ENCODE results near the gene MAPK7.
A peak's percentile ranks its signal among the peaks of the same experiment; 100 is the strongest.

MAPK7 gene

DNA sequence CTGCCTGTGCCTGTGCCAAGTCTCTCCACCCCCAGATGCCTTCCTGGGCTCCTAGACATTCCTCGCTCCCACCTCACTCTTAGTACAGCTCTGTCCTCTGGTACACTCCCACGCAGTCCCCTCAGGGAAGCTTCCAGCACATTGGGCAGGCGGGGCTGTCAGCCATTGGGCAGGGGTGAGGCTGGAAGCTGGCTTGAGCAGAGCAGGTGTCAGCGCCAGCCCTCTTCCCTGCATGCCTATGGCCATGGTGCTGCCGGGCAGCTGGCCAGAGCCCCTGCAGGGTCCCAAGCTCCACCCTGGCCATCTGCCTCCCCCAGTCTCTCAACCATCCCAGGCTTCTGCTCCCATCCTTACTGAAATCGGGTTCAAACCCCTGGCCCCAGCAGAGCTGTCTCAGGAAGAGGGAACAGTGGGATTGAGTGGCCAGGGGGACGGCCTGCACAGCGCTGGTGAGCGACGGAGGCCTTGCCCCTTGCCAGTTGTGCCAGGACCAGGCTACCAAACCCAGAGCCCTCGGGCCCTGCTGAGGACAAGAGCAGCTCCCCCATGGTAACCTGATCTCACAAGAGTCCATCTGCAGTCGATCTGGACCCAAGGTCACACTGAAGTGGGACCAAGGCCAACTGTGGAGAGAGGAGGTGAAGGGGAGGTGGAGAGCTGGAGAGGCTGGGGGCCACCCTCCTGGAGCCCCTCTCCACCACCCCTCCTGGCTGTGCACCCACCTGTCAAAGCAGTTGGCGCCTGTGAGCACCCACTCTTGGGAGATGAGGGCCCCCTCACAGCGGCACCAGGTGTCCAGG lies 13.4 kb upstream of the MAPK7 start:
- DNase-seq: peak; percentile 72

DNA sequence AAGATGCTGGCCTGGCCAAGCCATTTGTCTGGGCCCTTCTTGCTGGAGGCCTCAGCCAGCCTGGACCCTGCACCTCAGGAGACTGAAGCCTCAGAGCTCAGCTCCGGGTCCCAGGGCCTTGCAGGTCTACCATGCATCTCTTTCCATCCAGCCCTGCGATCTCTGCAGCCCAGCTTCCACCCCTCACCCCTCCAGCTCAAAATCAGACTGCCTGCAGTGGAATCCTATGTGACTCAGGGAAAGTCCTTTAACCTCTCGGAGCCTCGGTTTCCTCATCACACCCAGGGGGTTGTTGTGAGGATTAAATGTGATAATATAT lies 12.8 kb upstream of the MAPK7 start:
- DNase-seq: no peak

DNA sequence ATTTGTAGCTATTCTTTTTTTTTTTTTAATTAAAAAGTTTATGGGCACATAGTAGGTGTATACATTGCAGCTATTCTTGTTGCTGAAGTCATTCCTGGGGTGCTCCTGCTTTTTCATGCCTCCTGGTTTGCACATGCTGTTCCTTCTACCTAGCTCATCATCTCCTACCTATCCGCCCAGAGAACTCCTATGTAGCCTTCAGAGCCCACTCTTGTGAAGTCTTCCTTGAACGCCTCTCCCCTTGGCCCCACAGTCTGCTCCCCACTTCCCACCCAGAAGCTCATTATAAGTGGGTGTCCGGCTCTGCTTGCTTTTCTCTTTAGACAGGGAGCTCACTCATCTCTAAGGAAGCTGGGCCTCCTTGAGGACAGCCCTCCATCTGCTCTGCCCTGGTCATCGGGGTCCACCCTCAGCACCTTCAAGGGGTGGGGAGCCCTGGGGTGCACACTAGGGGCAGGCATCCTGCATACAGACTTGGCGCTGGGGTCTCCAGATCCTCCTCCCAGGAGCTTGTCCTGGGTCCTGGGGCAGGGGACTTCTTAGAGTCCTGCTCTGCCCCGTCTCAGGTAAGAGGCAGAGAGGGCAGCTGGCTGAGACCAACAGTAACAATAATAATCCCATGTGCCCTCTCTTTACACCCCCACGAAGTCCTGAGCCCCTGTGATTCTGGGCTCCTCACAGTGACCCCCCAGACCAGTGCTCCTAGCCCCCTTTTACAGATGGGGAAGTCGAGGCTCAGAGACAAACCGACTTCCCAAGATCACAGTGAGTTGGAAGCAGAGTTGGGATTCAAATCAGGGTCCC lies 12.3 kb upstream of the MAPK7 start:
- no peak for DNase-seq

DNA sequence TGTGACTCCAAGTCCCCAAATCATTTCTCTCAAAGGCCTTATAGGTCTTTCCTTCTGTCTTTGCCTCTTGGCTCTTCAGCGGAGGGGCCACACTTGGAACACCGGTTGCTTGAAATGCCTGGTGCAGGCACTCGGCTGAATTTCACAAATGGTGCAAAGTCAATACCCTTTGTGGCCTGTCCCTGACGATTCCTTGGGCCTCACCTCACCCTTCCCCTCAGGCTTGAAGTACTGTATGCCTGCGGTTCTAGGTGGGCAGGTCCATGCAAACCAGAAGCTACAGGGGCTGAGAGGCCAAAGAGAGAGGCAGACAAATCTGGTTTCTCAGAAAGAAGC lies 11.7 kb upstream of the MAPK7 start:
- no peak for DNase-seq

DNA sequence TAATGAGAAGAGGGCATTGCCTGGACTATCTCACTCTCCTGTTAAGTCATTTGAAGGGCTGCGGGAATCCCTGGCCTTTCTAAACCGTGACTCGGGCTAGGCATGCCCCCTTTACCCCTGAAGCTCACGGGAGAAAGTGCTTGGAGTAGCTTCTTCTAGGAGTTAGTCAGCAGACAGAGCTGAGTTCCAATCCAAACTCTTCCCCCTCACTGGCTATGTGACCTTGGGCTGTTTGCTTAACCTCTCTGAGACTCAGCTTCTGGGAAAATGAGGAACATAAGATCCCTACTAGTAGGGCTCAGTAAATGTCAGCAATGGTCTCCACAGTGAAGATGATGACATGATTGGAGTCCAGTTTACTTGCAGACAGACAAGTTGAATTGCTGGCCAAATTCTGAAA lies 10.1 kb upstream of the MAPK7 start:
- DNase-seq: no peak

DNA sequence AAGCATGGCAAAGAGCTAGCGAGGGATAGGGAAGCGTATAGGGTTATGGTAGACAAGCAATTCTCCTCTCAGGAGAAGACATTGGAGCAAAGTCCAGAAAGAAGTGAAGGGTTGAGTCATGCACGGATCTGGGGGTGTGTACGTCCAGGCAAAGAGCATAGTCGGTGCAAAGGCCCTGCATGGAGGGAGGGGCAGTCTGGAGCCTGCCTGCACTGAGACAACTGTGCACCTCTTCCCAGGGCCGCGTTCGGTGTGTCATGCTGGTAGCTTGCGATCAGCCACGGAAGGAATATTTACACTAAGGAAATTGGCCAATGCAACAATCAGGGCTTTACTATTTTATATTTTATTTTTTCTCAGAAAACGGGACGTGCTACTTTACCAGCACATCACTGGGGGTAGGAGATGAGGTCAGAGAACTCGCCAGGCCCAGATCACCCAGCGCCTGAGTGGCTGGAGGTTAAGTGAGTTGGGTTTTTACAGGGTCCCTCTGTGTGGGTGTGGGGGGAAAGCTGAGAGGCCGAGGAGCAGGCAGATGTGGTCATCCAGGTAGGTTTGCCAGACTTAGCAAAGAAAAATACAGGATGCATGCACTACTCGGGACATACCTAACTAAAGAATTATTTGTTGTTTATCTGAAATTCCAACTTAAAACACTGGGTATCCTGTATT lies 9.1 kb upstream of the MAPK7 start:
- DNase-seq: no peak

DNA sequence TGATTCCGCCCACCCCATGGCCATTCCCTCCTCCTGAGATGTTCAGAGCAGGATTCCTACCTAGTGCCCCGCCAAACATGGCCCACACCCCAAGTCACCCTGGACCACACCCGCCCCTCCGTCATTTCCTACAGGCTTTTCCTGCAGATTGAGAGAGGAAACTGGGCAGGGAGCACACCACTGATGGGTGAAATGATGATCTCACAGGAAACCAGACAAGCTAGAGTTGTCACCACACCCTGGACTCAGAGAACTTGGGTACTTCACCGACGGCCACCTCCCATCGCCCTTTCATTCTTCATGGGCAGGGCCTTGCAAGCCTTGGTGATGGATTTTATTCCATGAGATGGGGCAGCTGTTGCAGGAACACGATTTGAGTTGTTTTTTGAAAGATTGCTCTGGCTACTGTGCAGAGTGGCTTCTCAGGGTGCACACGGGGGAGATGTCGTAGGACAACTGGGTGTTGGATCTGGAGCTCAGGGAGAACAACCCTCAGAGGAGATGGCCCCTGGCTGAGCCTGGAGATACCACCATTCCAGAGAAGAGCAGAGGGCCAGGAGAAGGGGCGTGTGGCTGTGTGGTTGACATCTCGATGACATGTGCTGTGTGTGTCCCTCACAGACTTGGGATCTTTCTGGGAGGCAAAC lies 8.3 kb upstream of the MAPK7 start:
- DNase-seq: no peak

DNA sequence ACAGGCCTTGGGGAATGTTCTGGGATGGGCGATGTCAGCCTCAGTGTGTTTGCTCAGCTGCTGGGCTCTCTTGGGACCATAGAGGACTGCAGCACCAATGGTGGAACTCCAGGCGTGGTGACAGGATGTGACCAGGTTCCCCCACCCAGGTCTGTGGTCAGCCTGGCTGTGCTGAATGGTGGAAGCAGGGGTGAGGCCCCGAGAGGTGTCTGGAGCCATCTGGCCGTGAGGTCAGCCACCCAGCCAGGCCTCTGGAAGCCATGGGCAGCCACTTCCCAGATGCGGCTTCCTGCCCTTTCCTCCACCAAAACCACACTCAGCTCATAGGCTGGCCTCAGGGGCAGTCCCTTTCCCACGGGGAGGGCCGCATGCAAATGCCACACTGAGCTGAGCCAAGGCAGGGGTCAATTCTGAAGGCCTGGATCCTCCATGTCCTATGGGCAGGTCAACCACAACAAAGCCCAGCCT lies 7.8 kb upstream of the MAPK7 start:
- DNase-seq: no peak

DNA sequence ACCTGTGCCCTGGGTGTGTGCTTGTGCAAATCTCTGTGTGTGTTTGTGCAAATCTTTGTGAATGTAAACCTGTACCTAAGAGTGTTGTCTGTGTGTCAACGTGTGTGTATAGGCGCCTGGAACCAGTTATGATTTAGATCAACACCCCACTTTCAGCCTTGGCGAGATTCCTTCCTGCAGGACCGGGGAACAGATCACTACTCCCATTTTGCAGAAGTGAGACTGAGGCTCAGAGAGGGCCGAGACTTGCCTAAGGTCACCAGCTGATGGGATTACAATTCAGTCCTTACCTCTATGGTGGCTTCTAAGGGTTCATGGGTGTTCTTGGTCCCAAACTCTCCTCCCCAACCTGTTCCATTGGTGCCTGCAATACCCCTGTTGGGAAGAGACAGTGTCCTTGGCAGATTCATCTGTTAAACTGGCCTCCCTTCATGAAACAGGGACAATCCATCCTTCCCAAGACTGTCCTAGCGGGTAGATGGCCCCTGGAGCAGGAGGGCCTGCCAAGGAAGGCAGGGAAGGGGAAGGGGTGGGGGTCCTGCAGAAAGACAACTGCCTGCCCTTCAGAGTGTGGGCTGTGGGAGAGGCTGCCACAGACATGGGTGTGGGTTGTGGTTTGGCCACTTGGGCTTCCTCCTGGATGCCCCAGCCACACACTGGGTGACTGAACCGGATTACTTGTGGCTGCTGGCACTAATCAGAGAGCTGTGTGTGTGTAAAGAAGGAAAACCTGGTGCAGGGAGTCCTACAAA lies 6.9 kb upstream of the MAPK7 start:
- DNase-seq: no peak

DNA sequence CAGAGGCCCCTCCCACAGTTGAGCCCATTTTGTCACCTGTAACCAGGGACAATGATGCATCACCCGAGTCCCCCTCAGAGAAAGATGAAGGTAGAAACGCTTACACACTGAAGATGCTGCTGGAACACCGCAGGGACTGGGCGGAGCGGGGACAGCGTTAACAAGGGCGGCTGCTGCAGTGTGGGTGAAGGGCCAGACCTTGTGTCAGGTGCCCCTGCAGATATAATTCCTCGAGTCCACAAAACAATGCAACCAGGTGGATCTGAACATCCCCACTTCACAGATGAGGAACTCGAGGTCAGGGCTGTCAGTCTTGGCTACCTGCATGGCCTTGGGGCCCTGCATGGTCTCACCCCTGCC lies 6.3 kb upstream of the MAPK7 start:
- DNase-seq: no peak

DNA sequence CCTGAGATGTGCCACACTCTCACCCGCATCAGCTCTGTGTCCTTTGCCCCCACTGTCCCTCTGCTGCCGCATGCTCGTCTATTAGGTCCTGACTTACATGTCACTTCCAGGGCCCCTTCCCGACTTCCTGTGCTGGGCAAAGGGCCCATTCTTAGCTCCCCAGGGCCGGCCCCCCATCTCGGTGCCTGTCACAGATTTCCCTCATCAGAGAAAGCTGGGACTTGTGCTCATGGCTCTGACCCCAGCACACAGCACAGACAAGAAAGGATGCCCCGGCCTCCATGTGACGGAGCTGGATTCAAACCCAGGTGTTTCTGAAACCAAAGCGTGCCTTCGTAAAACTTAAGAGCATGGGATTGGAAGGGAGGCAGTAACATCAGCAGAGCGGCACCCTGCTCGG lies 5.9 kb upstream of the MAPK7 start:
- no peak for DNase-seq

DNA sequence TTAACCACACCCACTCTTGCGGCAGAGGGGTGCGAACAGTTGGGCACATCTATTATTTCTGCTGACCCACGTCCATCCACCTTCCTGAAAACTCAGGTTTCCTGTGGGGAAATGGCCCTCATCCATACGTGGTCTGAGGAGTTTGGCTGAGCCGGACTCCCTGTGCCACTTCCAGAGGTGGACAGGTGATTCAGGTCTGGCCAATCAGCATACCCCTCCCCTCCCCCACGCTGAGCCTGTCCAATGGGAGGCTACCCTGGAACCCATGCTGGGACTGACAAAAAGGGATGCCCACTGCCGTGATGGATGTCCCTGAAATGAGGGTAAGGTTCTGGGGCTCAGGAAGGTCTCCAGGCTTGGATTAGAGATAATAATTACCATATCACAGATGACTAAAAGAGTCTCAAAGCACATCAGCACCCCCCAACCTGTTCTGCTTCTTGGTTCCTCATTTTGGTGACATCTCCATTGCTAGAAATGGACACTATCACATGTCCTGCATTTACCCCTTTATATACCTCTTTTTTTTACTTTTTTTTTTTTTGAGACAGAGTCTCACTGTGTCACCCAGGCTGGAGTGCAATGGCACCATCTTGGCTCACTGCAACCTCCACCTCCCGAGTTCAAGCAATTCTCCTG lies 5.3 kb upstream of the MAPK7 start:
- no peak for DNase-seq

DNA sequence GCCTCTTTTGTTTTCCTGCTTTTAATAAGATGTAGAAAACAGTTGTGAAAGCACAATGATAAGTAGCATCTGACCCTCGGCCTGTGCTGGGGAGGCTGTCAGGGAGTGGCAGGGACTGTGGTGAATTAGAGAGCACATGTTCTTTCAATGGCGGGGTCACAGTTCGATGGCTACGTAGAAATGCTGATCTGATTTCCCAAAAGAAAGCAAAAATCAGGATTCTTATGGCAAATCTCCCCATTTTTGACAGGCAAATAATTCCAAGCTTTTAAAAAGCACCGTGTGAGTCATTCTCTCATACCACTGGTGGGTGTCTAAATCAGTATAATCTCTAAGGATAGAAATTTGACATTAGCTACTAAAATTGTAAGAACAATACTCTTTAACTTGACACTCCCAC lies 4.2 kb upstream of the MAPK7 start:
- no peak for DNase-seq

DNA sequence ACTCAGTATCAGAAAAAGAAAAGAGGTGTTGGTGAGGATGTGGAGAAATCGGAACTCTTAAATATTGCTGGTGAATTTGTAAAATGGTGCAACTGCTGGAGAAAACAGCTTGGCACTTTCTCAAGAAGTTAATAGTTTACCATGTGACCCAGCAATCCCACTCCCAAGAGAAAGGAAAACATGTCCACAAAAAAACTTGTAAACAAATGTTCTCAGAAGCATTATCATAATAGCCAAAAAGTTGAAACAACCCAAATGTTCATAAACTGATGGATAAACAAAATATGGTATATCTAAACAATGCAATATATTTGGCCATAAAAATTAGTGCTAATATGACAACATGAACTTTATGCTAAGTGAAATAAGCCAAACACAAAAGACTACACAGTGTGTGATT lies 2.6 kb upstream of the MAPK7 start:
- no peak for DNase-seq

DNA sequence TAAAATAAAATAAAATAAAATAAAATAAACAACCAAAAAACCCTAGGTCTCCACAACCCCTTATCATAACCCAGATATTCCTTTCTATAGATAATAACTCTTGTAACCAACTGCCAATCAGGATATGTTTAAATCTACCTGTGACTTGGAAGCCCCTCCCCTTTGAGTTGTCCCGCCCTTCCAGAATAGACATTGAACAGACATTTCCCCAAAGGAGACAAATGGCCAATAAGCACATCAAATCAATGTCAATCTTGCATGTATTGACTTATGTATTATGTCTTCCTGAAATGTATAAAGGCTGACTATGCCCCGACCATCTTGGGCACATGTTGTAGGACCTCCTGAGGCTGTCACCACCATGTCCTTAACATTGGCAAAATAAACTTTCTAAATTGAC lies 1.5 kb upstream of the MAPK7 start:
- no peak for DNase-seq

DNA sequence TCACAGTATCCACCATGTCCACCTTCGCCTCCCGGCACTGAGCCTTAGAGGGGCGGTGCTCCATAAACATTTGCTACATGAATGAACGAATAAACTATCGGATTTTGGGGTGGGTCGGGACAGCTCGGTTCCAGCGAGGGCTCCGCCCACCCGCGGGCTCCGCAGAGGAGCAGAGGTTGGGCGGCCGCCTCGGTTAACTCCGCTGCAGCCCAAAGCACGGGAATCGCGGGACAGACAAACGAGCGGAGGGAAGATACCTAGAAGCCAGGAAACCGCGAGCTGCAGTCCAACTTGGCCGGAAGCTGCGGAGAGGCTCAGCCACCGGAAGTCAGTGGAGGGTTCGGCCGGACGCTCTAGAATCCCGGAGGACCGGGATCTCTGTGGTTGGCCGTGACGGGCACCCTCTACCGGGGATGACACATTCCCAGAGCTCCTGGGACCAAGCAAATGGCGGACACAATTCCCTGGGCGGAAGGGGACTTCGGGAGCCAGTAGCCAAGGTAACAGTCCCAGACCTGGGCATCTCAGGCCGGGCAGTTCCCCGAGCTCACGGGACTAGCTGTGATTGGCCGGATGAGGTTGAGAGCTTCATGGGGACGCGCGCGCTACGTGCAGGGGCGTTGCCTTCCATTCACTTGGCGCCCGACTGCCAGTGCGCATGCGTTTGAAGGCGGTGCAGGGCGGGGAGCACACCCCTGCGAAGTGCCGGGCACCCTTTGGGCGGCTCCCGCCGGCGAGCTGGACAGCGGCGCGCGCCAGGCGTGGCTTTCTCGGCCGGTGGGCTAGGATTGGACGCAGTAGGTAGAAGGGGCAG lies 489 bp upstream of the MAPK7 start:
- peak; percentile 97 for DNase-seq

DNA sequence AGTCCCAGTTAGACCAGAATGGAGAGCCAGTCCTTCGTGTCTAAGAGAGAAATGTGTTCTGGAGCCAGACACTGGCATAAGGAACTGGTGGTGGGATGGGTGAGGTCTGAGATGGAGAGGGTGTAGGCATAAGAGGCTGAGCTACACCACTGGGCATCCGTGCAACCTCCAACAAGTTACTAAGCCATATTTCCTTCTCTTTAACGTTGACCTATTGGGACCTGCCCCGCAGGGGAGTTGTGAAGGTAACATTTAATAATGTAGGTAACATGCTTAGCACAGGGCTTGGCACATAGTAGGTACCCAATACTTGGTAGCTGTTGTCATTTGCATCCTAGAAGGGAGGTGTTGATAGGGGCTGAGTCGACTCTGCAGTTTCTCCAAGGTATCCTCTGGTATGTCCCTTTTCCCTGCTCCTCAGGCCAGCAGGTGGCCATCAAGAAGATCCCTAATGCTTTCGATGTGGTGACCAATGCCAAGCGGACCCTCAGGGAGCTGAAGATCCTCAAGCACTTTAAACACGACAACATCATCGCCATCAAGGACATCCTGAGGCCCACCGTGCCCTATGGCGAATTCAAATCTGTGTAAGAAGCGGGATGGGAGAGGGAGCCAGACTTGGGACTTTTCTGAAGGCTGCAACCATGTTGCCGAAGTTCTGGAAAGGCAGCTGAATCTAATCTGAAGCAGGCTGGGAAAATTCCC lies 1.2 kb downstream of the MAPK7 start:
- DNase-seq: no peak

DNA sequence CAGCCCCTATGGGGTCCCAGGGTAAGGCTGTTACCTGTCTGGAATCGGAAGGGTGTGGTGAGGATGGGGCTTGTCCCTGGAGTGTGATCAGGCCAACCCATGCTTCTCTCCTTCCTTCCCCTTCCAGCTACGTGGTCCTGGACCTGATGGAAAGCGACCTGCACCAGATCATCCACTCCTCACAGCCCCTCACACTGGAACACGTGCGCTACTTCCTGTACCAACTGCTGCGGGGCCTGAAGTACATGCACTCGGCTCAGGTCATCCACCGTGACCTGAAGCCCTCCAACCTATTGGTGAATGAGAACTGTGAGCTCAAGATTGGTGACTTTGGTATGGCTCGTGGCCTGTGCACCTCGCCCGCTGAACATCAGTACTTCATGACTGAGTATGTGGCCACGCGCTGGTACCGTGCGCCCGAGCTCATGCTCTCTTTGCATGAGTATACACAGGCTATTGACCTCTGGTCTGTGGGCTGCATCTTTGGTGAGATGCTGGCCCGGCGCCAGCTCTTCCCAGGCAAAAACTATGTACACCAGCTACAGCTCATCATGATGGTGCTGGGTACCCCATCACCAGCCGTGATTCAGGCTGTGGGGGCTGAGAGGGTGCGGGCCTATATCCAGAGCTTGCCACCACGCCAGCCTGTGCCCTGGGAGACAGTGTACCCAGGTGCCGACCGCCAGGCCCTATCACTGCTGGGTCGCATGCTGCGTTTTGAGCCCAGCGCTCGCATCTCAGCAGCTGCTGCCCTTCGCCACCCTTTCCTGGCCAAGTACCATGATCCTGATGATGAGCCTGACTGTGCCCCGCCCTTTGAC lies 2.4 kb downstream of the MAPK7 start:
- DNase-seq: no peak

DNA sequence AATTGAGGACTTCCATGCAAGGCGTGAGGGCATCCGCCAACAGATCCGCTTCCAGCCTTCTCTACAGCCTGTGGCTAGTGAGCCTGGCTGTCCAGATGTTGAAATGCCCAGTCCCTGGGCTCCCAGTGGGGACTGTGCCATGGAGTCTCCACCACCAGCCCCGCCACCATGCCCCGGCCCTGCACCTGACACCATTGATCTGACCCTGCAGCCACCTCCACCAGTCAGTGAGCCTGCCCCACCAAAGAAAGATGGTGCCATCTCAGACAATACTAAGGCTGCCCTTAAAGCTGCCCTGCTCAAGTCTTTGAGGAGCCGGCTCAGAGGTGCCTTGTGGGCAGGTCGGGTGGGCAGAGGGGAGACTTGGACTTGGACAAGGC lies 3.1 kb downstream of the MAPK7 start:
- DNase-seq: no peak
